Right lobe of liver (tissue), 4 donors: ENCODE measurements around the gene ARFGAP1.

ENCODE experiments used
- POLR2A ChIP-seq: fragments of 450-650 bp; IDR thresholded peaks from one replicate; pipeline ENCODE4 v1.6.1; 2017; ENCODE audit warnings: antibody characterized with exemption, mild to moderate bottlenecking
- TF ChIP-seq, protein P1 (sequence below), 4 donors: fragments of 200-600 bp in 3 of 4; fragments of 450-650 bp in 1 of 4; IDR thresholded peaks; one replicate each; pipeline versions ENCODE4 v1.5.1 to v1.8.0; 2016 to 2022; ENCODE audit warnings: antibody characterized with exemption in 4 of 4, mild to moderate bottlenecking in 2 of 4
- donor health status: DM: no; HTN: no; CAD: no.
- donor health status: DM: no; HTN: no; CAD: no.
- donor health status: DM: no; HTN: yes; CAD: no.

DNA sequence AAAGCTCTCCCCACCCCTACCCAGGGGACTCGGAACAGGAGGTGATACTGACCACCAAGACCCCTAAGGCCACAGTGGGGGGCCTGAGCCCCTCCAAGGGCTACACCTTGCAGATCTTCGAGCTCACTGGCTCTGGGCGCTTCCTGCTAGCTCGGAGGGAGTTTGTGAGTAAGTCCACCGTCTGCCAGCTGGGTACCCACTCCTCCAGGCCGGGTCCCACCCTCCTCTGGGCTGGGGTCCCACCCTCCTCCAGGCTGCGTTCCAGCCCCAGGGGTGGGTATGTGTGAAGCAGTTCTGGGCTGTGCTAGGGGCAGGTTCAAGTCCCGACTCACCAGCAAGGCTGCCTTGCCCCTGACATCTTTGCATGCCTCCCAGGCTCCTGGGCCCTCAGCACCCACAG lies 32.8 kb downstream of the ARFGAP1 start:
- TF ChIP-seq, protein P1, sequence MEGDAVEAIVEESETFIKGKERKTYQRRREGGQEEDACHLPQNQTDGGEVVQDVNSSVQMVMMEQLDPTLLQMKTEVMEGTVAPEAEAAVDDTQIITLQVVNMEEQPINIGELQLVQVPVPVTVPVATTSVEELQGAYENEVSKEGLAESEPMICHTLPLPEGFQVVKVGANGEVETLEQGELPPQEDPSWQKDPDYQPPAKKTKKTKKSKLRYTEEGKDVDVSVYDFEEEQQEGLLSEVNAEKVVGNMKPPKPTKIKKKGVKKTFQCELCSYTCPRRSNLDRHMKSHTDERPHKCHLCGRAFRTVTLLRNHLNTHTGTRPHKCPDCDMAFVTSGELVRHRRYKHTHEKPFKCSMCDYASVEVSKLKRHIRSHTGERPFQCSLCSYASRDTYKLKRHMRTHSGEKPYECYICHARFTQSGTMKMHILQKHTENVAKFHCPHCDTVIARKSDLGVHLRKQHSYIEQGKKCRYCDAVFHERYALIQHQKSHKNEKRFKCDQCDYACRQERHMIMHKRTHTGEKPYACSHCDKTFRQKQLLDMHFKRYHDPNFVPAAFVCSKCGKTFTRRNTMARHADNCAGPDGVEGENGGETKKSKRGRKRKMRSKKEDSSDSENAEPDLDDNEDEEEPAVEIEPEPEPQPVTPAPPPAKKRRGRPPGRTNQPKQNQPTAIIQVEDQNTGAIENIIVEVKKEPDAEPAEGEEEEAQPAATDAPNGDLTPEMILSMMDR (IDR thresholded peaks at IDR 0.05), result no peak
- no peak for TF ChIP-seq POLR2A
